SJSA1 (cell line): Measurements from ENCODE around the gene ACTL10. TPM values are rescaled to one million over a fixed set of nuclear protein-coding genes. Genes with fewer than 3 reads are reported as not detected.
"Not testable (repeated sequence)": the region's sequence is repeated elsewhere in the genome, so short reads cannot be mapped to it uniquely, and the experiment has no call there.

ENCODE experiments used
- DNase-seq, 2 experiments: peaks; one replicate each; pipeline ENCODE4 v3.0.0-alpha.2; 2015 to 2020; ENCODE audit warnings: low spot score in 2 of 2, low read depth in 1 of 2
- H3K27ac ChIP-seq: fragments of 250-450 bp; sonication (Bioruptor Pico); 2 replicates; pipeline ENCODE4 v1.5.1; 2020; ENCODE audit warnings: mild to moderate bottlenecking, moderate library complexity
- H3K27me3 ChIP-seq: fragments of 250-450 bp; sonication (Bioruptor Pico); replicated peaks from 2 replicates; pipeline ENCODE4 v1.5.1; 2020; ENCODE audit warnings: mild to moderate bottlenecking, moderate library complexity
- H3K36me3 ChIP-seq: fragments of 250-450 bp; sonication (Bioruptor Pico); 2 replicates; pipeline ENCODE4 v1.5.1; 2020; ENCODE audit warnings: mild to moderate bottlenecking
- H3K4me1 ChIP-seq: fragments of 250-450 bp; sonication (Bioruptor Pico); replicated peaks from 2 replicates; pipeline ENCODE4 v1.6.1; 2021; ENCODE audit warnings: mild to moderate bottlenecking
- H3K4me3 ChIP-seq: fragments of 250-450 bp; sonication (Bioruptor Pico); 2 replicates; pipeline ENCODE4 v1.5.1; 2020; ENCODE audit warnings: mild to moderate bottlenecking
- H3K9me3 ChIP-seq: fragments of 250-450 bp; sonication (Bioruptor Pico); replicated peaks from 2 replicates; pipeline ENCODE4 v1.5.1; 2020; ENCODE audit warnings: mild to moderate bottlenecking
- total RNA-seq: library from RNA; depleted of rRNA; stranded (reverse); fragments of >200 nt; shearing (Covaris generic); gene quantifications from 2 replicates; pipeline ENCODE4 v1.2.3, GENCODE V29; 2014; rRNA removed

Gene ACTL10
- not detected in 2 replicates for total RNA-seq

GRCh38 chr20:33666293-33667244 lies at the start of gene ACTL10:
ACTL10 (plus strand) TSS chr20:33666943; CDS start chr20:33667498, 555 bp downstream.
- Histone ChIP-seq H3K27ac (no peak within 1 kb of the TSS), H3K4me3 (no peak within 1 kb of the TSS), H3K27me3 (no peaks in the 10 kb centered on the region), H3K4me1 (peaks cover 22% of the 10 kb centered on the region), H3K9me3 (no peaks in the 10 kb centered on the region), H3K36me3 (peaks cover 68% of the 10 kb centered on the region)
- DNase-seq: no peak

- H3K4me3 ChIP-seq: no peak overlapping the region
- H3K36me3 ChIP-seq: peaks cover 16% of the 10 kb centered on the region
Measured at GRCh38 chr20:33621717-33622400, 44.9 kb upstream of the ACTL10 start.

GRCh38 chr20:33622705-33623365 lies 43.9 kb upstream of the ACTL10 start:
- H3K4me3 ChIP-seq: no peak overlapping the region
- DNase-seq: no peak
- H3K27me3 ChIP-seq: no peaks in the 10 kb centered on the region
- no peaks in the 10 kb centered on the region for H3K9me3 ChIP-seq
- H3K27ac ChIP-seq: no peak overlapping the region
- H3K36me3 ChIP-seq: peaks cover 16% of the 10 kb centered on the region
- H3K4me1 ChIP-seq: no peaks in the 10 kb centered on the region

More at GRCh38 chr20:33621717-33622400, 44.9 kb upstream of the ACTL10 start:
- Histone ChIP-seq H3K4me1 (no peaks in the 10 kb centered on the region), H3K27ac (no peak overlapping the region), H3K9me3 (no peaks in the 10 kb centered on the region), H3K27me3 (no peaks in the 10 kb centered on the region)
- no peak for DNase-seq

- no peaks in the 10 kb centered on the region for H3K9me3 ChIP-seq
- H3K27ac ChIP-seq: no peak overlapping the region
- H3K4me3 ChIP-seq: no peak overlapping the region
- H3K27me3 ChIP-seq: no peaks in the 10 kb centered on the region
- peaks cover 23% of the 10 kb centered on the region for H3K36me3 ChIP-seq
- no peak for DNase-seq
- H3K4me1 ChIP-seq: no peaks in the 10 kb centered on the region
Measured at GRCh38 chr20:33624399-33624798, 42.3 kb upstream of the ACTL10 start.

DNA sequence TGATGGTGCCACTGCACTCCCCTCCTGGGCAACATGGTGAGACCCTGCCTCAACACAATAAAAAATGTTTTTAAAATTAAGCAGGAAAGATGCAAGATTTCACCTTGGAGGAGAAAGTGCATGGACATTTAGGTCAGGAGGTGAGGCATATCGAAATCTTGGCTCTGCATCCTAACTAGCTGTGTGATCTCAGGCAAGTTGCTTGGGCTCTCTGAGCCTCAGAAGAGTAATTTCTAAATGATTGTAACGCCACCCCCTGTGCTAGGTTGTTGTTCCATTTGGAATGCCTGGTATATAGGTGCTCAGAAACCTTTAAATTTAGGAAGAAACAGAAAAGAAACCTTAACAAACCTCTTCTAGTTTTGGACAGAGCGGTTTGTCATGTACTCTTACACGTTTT lies 40.6 kb upstream of the ACTL10 start:
- Histone ChIP-seq H3K27me3 (no peaks in the 10 kb centered on the region), H3K9me3 (no peaks in the 10 kb centered on the region), H3K36me3 (peaks cover 31% of the 10 kb centered on the region), H3K4me1 (no peaks in the 10 kb centered on the region), H3K27ac (no peak overlapping the region), H3K4me3 (no peak overlapping the region)
- no peak for DNase-seq

- DNase-seq: no peak
- Histone ChIP-seq H3K27me3 (no peaks in the 10 kb centered on the region), H3K4me1 (no peaks in the 10 kb centered on the region), H3K9me3 (no peaks in the 10 kb centered on the region), H3K27ac (no peak overlapping the region), H3K36me3 (peaks cover 32% of the 10 kb centered on the region), H3K4me3 (no peak overlapping the region)
Measured at GRCh38 chr20:33627577-33628216, 39.0 kb upstream of the ACTL10 start.

DNA sequence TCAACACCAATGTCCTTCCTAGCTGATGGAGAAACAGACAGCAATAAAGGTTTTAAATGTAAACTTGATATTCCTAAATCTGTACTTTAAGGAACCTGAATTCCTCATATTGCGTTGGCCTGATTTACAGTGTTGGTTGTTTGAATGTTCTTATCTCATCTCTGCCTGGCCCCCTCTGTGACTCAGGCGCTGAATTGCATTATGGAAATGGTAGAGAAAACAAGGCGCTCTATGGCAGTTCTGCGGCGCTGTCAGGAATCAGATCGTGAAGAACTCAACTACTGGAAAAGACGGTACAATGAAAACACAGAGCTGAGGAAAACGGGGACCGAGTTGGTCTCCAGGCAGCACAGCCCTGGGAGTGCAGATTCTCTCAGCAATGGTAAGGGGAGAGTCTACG lies 37.2 kb upstream of the ACTL10 start:
- DNase-seq: no peak
- no peaks in the 10 kb centered on the region for H3K4me1 ChIP-seq
- H3K9me3 ChIP-seq: no peaks in the 10 kb centered on the region
- H3K36me3 ChIP-seq: peaks cover 28% of the 10 kb centered on the region
- no peak overlapping the region for H3K27ac ChIP-seq
- no peaks in the 10 kb centered on the region for H3K27me3 ChIP-seq
- H3K4me3 ChIP-seq: no peak overlapping the region

DNA sequence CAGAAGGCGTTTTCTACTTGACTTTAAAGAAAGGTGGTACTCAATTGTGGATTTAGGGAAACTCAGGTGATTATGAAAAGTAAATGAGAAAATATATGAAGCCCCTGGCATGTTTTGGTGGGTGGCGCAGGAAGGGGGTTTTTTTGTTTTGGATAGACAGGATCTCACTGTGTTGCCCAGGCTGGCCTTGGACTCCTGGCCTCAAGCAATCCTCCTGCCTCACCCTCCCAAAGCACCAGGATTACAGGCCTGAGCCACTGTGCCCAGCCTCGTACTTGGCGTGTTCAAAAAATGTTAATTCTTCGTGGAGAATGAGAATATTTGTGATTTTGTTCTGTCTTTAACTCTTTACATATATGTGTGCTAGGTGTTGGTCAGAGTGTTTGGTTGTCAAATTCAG lies 36.8 kb upstream of the ACTL10 start:
- H3K27ac ChIP-seq: no peak overlapping the region
- no peaks in the 10 kb centered on the region for H3K9me3 ChIP-seq
- peaks cover 25% of the 10 kb centered on the region for H3K36me3 ChIP-seq
- no peaks in the 10 kb centered on the region for H3K4me1 ChIP-seq
- DNase-seq: no peak
- H3K27me3 ChIP-seq: no peaks in the 10 kb centered on the region
- H3K4me3 ChIP-seq: no peak overlapping the region

DNA sequence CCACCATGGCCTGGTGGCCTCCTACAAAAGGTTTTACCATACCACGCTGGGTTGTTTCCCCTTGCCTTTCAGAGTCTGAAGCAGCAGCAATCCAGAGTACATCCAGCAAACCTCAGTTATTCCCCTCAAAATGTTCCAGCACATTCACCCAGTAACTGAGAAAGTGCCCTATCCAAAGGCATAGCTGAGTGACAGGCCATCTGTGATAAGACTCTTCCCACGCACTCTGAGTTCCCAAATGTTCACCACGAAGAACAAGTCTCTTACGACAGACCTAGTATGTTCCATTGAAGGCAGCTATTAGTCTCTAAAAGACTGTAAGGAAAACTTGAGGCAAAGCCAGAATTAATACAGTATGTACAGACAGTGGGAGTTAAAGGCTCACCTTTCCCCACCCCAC lies 36.2 kb upstream of the ACTL10 start:
- H3K36me3 ChIP-seq: peaks cover 25% of the 10 kb centered on the region
- H3K27me3 ChIP-seq: no peaks in the 10 kb centered on the region
- H3K4me3 ChIP-seq: no peak overlapping the region
- no peak for DNase-seq
- no peaks in the 10 kb centered on the region for H3K4me1 ChIP-seq
- H3K9me3 ChIP-seq: no peaks in the 10 kb centered on the region
- no peak overlapping the region for H3K27ac ChIP-seq

DNA sequence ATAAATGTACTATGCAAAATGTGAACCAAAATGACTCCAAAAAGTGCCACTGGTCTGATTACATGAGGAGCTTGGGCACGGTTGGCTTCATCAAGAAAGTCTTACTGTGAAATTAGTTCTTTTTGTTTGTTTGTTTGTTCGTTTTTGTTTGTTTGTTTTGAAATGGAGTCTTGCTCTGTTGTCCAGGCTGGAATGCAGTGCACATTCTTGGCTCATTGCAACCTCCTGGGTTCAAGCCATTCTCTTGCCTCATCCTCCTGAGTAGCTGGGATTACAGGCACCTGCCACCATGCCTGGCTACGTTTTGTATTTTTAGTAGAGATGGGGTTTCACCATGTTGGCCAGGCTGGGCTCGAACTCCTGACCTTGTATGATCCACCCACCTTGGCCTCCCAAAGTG lies 34.8 kb upstream of the ACTL10 start:
- H3K4me1 ChIP-seq, H3K4me3 ChIP-seq, DNase-seq, H3K27ac ChIP-seq, H3K27me3 ChIP-seq, H3K9me3 ChIP-seq: not testable (repeated sequence)
- peaks cover 31% of the 10 kb centered on the region for H3K36me3 ChIP-seq

DNA sequence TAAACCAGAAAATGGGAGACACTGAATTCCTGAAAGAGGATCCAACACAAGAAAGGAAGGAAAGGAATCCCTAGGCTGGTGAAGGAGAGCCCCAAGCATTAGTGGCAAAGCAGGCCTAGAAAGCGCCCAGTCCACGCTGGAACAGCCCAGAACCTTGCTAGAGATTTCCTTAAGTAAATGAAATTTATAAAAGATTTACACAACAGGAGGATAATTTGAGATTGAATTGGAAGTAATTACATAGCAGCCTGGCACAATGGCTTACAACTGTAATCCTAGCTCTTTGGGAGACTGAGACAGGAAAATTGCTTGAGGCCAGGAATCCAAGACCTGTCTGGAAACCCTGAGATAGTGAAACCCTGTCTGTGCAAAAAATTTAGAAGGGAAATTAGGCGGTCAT lies 31.4 kb upstream of the ACTL10 start:
- no peaks in the 10 kb centered on the region for H3K4me1 ChIP-seq
- no peak overlapping the region for H3K27ac ChIP-seq
- H3K9me3 ChIP-seq: no peaks in the 10 kb centered on the region; the same call in 1 of the 2 replicates
- peaks cover 31% of the 10 kb centered on the region for H3K36me3 ChIP-seq
- no peaks in the 10 kb centered on the region for H3K27me3 ChIP-seq
- H3K4me3 ChIP-seq: no peak overlapping the region
- no peak for DNase-seq

GRCh38 chr20:33636776-33637175 lies 30.0 kb upstream of the ACTL10 start:
- peaks cover 28% of the 10 kb centered on the region for H3K36me3 ChIP-seq
- H3K27ac ChIP-seq: no peak overlapping the region
- no peaks in the 10 kb centered on the region for H3K27me3 ChIP-seq
- H3K4me3 ChIP-seq: no peak overlapping the region
- DNase-seq: no peak
- H3K9me3 ChIP-seq: no peaks in the 10 kb centered on the region; the same call in 1 of the 2 replicates
- H3K4me1 ChIP-seq: no peaks in the 10 kb centered on the region

DNA sequence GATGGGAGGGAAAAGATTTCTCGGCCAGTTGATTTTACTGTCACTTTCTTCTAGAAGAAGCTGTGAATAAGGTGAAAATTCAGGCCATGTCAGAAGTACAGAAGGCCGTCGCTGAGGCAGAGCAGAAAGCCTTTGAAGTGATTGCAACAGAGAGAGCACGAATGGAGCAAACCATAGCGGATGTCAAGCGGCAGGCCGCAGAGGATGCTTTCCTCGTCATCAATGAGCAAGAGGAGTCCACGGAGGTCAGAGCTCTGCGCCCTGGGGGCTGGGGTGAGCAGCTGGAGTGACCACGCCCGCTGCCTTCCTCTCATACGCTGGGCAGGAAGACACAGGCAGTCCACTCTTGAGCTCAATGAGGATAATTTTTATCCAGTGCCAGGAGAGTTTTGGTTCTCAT lies 26.5 kb upstream of the ACTL10 start:
- peaks cover 42% of the 10 kb centered on the region for H3K36me3 ChIP-seq
- H3K4me1 ChIP-seq: no peaks in the 10 kb centered on the region
- H3K27me3 ChIP-seq: no peaks in the 10 kb centered on the region
- H3K27ac ChIP-seq: no peak overlapping the region
- H3K4me3 ChIP-seq: no peak overlapping the region
- no peaks in the 10 kb centered on the region; the same call in 1 of the 2 replicates for H3K9me3 ChIP-seq
- DNase-seq: no peak
